Measurements from ENCODE around the gene NME4.

DNA sequence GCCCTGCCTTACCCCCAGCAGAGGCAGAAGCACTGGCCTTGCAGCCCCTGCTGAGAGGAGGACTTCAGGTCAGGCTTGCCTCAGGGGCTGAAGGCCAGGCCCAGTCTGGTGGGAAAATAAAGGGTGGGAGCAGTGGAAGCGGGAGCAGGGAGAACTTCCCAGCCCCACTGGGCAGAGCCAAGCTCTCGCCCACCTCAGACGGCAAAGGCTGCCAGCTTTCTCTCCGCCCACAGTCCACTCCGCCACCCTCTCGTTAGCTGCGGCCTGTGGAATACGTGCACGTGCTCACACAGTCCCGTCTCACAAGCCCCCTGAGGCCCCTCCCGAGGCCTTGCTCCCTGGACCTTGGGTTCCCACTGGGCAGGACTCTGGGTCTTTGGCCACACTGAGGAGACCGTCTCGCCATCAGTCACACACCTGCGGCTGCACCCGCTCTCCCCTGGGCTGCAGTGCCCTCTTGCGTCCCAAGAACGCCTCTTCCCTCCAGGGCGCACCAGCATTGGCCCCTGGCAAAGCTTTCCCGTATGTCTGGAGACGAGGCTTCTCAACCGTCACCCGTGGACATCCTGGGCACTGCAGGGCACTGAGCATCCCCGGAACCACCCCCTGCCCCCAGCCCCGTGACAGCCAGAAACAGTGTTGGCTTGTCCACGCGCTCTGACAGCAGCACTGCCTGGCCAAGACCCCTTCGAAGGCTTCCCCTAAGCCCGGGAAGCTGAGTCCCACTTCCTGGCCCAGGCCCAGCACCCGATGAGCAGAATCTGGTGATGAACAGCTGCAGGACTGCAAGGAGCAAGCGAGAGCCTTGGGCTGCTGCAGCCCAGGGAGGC is 34.9 kb upstream of the NME4 start:
- TF ChIP-seq POLR2A (IDR thresholded peaks at IDR 0.05): no peak
- no peak for TF ChIP-seq CTCF (IDR thresholded peaks at IDR 0.05)

Measured in lower leg skin (tissue), 3 donors.